GM18870 (cell line): ENCODE results near the gene RBL1.

Experiments
- ATAC-seq: cut with Tn5 transposase; IDR thresholded peaks from one replicate; pipeline ENCODE4 v1.9.1; 2021; ENCODE audit warnings: moderate library complexity; ENCODE audit not compliant: unreplicated experiment

RBL1 gene

DNA sequence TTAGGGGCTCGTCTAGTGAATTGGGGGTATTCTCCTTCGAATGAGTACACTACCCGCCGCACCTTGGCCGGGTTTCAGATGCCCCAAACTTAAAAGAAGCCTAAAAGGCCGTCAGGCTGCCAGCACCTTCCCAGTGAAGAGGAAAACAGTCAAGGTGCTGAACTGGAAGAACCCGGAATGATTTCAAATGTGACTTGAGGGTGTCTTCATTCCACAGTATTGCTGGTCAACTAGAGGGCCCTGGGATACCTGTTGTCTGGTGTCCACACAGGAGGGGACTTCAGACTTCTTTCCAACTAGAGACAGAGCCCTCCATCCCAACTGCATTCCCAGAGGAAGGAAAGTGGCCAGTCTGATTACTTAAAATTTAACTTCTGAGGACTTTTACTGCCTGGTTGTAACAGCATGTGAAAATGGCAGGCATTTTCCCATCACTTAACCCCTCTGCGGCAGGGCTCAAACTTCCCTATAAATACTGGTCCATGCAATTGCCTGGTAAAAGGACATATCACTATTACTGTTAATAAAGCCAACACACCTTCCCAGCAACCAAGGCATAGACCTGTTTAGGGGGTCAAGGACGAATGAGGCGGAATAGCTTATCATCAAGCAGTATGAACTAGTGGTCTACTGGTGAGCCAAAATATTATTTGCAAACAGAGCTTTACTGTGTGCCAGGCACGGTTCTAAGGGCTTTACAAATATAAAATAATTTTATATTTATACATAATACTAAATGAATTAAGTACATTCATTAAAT, 143.6 kb downstream of the RBL1 start:
- ATAC-seq: no peak

- peak; percentile 85 for ATAC-seq
These were observed 144.4 kb downstream of the RBL1 start, which contains the start of gene SAMHD1 for GRCh38 chr20:36951198-36951978. Gene SAMHD1 (minus strand): TSS chr20:36951708. CDS start chr20:36951643, 65 bp downstream.

- no peak for ATAC-seq
These were observed 145.2 kb downstream of the RBL1 start for GRCh38 chr20:36950414-36951197.
